Hepatocyte (in vitro differentiated cells): Measurements from ENCODE around the gene ROCK1.

Experiments used
- EZH2 ChIP-seq: fragments of 200-600 bp; sonication (generic); IDR thresholded peaks from 2 replicates; pipeline ENCODE4 v1.6.1; 2016; ENCODE audit warnings: antibody characterized with exemption, mild to moderate bottlenecking, borderline replicate concordance
- EZH2phosphoT487 ChIP-seq: fragments of 200-600 bp; sonication (generic); IDR thresholded peaks from one replicate; pipeline ENCODE4 v1.6.1; 2018; ENCODE audit warnings: antibody characterized with exemption, mild to moderate bottlenecking, low read depth, moderate library complexity; ENCODE audit not compliant: unreplicated experiment, severe bottlenecking
- TF ChIP-seq, protein P1 (sequence below): fragments of 200-600 bp; sonication (generic); IDR thresholded peaks from 2 replicates; pipeline ENCODE4 v1.5.1; 2016; ENCODE audit warnings: antibody characterized with exemption, mild to moderate bottlenecking; ENCODE audit not compliant: poor library complexity

DNA sequence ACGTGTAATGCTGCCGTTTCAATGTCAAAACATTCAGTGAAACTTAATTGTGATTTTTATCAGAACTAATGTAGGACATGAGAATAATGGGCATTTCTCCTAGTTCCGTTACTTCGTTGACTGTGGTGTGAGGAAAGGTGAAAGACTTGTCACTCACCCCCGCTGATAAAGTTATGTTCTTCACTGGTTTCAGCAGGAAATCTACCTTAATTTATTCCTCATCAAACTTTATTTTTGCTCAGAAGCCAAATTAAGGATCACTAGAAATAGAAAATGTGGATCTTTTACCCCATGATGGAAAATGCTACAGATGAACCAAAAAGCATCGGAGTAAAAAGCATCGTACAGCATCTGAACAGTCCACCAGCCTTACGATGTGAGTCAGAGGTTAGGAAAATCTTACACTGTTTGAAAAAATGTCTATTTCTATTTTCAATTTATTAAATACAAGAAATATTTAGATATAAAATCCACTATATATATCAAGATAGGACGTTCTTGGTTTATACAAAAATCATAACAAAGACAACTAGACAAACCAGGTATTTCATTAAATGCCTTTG is 1.0 kb upstream of the ROCK1 start:
- TF ChIP-seq, protein P1, sequence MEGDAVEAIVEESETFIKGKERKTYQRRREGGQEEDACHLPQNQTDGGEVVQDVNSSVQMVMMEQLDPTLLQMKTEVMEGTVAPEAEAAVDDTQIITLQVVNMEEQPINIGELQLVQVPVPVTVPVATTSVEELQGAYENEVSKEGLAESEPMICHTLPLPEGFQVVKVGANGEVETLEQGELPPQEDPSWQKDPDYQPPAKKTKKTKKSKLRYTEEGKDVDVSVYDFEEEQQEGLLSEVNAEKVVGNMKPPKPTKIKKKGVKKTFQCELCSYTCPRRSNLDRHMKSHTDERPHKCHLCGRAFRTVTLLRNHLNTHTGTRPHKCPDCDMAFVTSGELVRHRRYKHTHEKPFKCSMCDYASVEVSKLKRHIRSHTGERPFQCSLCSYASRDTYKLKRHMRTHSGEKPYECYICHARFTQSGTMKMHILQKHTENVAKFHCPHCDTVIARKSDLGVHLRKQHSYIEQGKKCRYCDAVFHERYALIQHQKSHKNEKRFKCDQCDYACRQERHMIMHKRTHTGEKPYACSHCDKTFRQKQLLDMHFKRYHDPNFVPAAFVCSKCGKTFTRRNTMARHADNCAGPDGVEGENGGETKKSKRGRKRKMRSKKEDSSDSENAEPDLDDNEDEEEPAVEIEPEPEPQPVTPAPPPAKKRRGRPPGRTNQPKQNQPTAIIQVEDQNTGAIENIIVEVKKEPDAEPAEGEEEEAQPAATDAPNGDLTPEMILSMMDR = no peak
- TF ChIP-seq EZH2phosphoT487 (no peak), EZH2 (no peak)
